T-cell (primary cell): ENCODE measurements around the gene MRTFA. TPM values are rescaled to one million over a fixed set of nuclear protein-coding genes. Genes with fewer than 3 reads are reported as not detected.

Experiments
- ATAC-seq, 4 experiments: fragments of 200-7000 bp in 3 of 4; fragments of 150-1000 bp in 1 of 4; cut with Tn5 transposase; replicated peaks in 1 of 4; 1 replicate in 3 of 4; 2 replicates in 1 of 4; pipeline ENCODE4 v1.10.0; 2021; ENCODE audit warnings: moderate library complexity in 3 of 4, mild to moderate bottlenecking in 2 of 4, moderate number of reproducible peaks in 1 of 4
- CTCF ChIA-PET, 2 donors: fragments of 300-600 bp; sonication (Branson Sonifier 250); formaldehyde crosslinking; loops; one replicate each; lab custom pipeline; 2022; ENCODE audit warnings: antibody characterized with exemption in 2 of 2; lab: Charles Lee
- POLR2A ChIA-PET, 2 donors: fragments of 300-600 bp; sonication (Branson Sonifier 250); formaldehyde crosslinking; loops; one replicate each; lab custom pipeline; 2022; ENCODE audit warnings: antibody characterized with exemption in 2 of 2; lab: Charles Lee
- DNase-seq, 35 experiments: peaks; one replicate each; pipeline versions ENCODE4 v3.0.0 to v3.0.0-alpha.2; 2013 to 2023
- H3K27ac ChIP-seq: one replicate; pipeline ENCODE4 v1.5.1; 2013; ENCODE audit warnings: low read length
- H3K27me3 ChIP-seq, 2 experiments: replicated peaks in 1 of 2; 1 replicate in 1 of 2; 2 replicates in 1 of 2; pipeline versions ENCODE4 v1.6.1 to v1.7.0; 2013; ENCODE audit warnings: low read length in 1 of 2, mixed read lengths in 1 of 2; ENCODE audit not compliant: control insufficient read depth in 2 of 2, insufficient read depth in 2 of 2; ENCODE audit errors: extremely low read depth in 1 of 2
- H3K36me3 ChIP-seq, 2 donors: 1 replicate in 1 of 2; 2 replicates in 1 of 2; pipeline versions ENCODE4 v1.6.1 to v1.7.0; 2013; ENCODE audit warnings: low read length in 1 of 2; ENCODE audit not compliant: control insufficient read depth in 2 of 2, insufficient read depth in 1 of 2; ENCODE audit errors: extremely low read depth in 1 of 2
- H3K4me1 ChIP-seq, 2 experiments: 1 replicate in 1 of 2; 2 replicates in 1 of 2; pipeline versions ENCODE4 v1.6.1 to v1.7.0; 2013; ENCODE audit warnings: low read length in 2 of 2, mixed read lengths in 1 of 2; ENCODE audit not compliant: insufficient read depth in 2 of 2, control insufficient read depth in 1 of 2; ENCODE audit errors: extremely low read depth in 1 of 2
- H3K4me3 ChIP-seq, 2 donors: 1 replicate in 1 of 2; 2 replicates in 1 of 2; pipeline versions ENCODE4 v1.5.1 to v1.7.0; 2013; ENCODE audit warnings: mild to moderate bottlenecking in 2 of 2, low read length in 1 of 2, moderate library complexity in 1 of 2; ENCODE audit not compliant: control insufficient read depth in 1 of 2; ENCODE audit errors: extremely low read depth in 1 of 2
- H3K9me3 ChIP-seq: 2 replicates; pipeline ENCODE4 v1.7.0; 2013
- H3K27ac Mint-ChIP-seq, 2 donors: one replicate each; pipeline ENCODE4 v1.8.0; 2020 to 2021; ENCODE audit warnings: mild to moderate bottlenecking in 2 of 2, mixed read lengths in 2 of 2
- H3K27me3 Mint-ChIP-seq, 2 donors: one replicate each; pipeline ENCODE4 v1.8.0; 2021 to 2022; ENCODE audit warnings: mixed read lengths in 2 of 2
- H3K36me3 Mint-ChIP-seq: one replicate; pipeline ENCODE4 v1.8.0; 2021; ENCODE audit warnings: mixed read lengths
- H3K4me1 Mint-ChIP-seq, 3 donors: one replicate each; pipeline ENCODE4 v1.8.0; 2020 to 2022; ENCODE audit warnings: mixed read lengths in 3 of 3, mild to moderate bottlenecking in 1 of 3
- H3K4me3 Mint-ChIP-seq, 3 donors: one replicate each; pipeline ENCODE4 v1.8.0; 2020 to 2022; ENCODE audit warnings: mild to moderate bottlenecking in 3 of 3, mixed read lengths in 3 of 3, moderate library complexity in 3 of 3
- H3K9me3 Mint-ChIP-seq, 3 donors: one replicate each; pipeline ENCODE4 v1.8.0; 2020 to 2022; ENCODE audit warnings: mixed read lengths in 3 of 3
- WGBS: methylation state at CpG from one replicate; pipeline ENCODE4 v1.1.5; 2013; ENCODE audit warnings: missing lambda C conversion rate; ENCODE audit not compliant: insufficient coverage; 5-methylcytosine and 5-hydroxymethylcytosine counted together
- total RNA-seq, 35 experiments: library from RNA in 6 of 35; stranded (reverse) in 6 of 35; fragments of 120-200 nt in 1 of 35; gene quantifications; one replicate each; pipeline versions ENCODE4 v1.2.1 to v1.2.4 and lab custom pipeline; 2013 to 2026

Gene MRTFA
- total RNA-seq, 5 donors from 2014 or later (not counting 1 experiment from before 2014, with no cell fraction given) = 81.9 to 118 (median 114) TPM

DNA sequence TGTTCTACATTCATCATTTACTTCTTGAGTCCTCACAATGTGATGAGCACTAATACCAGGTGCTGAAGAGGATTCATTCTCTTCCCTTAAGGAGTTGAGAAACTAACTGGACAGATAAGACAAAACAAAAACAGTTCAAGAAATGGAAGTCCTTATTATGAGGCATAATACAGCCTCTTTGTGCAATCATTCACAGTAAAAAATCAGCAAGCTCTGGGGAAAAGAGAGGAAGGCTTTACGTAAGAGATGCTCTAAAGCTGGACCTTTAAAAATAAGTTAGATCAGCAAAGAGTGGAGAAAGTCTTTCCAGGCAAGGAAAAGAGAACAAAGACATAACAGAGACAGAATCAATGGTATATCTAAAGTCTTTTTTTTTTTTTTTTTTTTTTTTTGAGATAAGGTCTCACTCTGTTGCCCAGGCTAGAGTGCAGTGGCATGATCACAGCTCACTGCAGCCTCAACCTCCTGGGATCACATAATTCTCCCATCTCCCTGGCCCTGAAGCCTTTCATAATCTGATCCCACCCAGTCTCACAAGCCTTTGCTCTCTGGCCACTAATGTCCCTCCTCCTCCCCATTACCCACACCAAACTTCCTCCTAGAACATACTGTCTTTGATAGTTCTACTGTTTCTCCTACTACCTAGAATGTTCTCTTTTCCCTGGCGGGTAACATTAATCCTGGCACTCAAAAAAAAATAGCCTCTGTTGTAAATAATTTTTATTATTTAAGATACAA, 40.9 kb downstream of the MRTFA start:
- Mint-ChIP-seq H3K27ac (no peak overlapping the region), H3K27me3 (no peaks in the 10 kb centered on the region), H3K4me1 (peaks cover 48 to 65% (median 50%) of the 10 kb centered on the region in 3 donors), H3K36me3 (no peaks in the 10 kb centered on the region), H3K4me3 (no peak overlapping the region), H3K9me3 (no peaks in the 10 kb centered on the region)
- Histone ChIP-seq H3K36me3 (no peaks in the 10 kb centered on the region), H3K27me3 (no peaks in the 10 kb centered on the region), H3K27ac (no peak overlapping the region), H3K4me3 (no peak overlapping the region), H3K4me1 (peaks cover 2 to 10% of the 10 kb centered on the region in 2 experiments), H3K9me3 (no peaks in the 10 kb centered on the region)
- WGBS = no CpG with 5 or more reads among the region's 2 CpGs
- ChIA-PET POLR2A (interaction anchor here in 1 of 2 donors (0.7 kb wide), 2 partner anchors 9 to 50 kb away, joined by 7 to 8 read pairs; no protein-coding TSS in a partner anchor), CTCF (no interaction called here)
- ATAC-seq = no peak
- DNase-seq = no peak

DNA sequence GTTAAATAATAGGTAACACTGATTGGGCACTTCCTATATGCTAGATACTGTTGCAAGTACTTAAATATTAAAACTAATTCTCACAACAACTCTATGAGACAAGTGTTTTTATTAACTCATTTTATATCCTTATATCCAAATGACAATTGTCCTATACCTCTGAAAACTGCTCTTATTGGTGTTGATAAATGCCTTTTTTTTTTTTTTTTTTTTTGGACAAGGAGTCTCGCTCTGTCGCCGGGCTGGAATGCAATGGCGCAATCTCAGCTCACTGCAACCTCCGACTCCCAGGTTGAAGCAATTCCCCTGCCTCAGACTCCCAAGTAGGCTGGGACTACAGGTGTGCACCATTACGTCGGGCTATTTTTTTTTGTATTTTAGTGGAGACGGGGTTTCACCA, 41.6 kb downstream of the MRTFA start:
- DNase-seq (no peak), ATAC-seq (no peak)
- H3K27ac Mint-ChIP-seq = no peak overlapping the region
- CTCF ChIA-PET = interaction anchor here in 1 of 2 donors (0.6 kb wide), 1 partner anchor 13 kb away, joined by 3 read pairs; no protein-coding TSS in a partner anchor
- H3K4me3 ChIP-seq = no peak overlapping the region
- POLR2A ChIA-PET = interaction anchor here in 1 of 2 donors (0.7 kb wide), 2 partner anchors 8 to 49 kb away, joined by 7 to 8 read pairs; no protein-coding TSS in a partner anchor
- no peaks in the 10 kb centered on the region for H3K36me3 ChIP-seq
- 96% methylated on average over 4 of the region's 8 CpGs for WGBS
- no peaks in the 10 kb centered on the region for H3K9me3 ChIP-seq
- no peaks in the 10 kb centered on the region for H3K27me3 ChIP-seq
- H3K27ac ChIP-seq = no peak overlapping the region
- H3K36me3 Mint-ChIP-seq = no peaks in the 10 kb centered on the region
- H3K4me3 Mint-ChIP-seq = no peak overlapping the region
- H3K4me1 ChIP-seq = peaks cover 2 to 10% of the 10 kb centered on the region in 2 experiments
- H3K9me3 Mint-ChIP-seq = no peaks in the 10 kb centered on the region
- H3K27me3 Mint-ChIP-seq = no peaks in the 10 kb centered on the region
- H3K4me1 Mint-ChIP-seq = peaks cover 43 to 57% (median 45%) of the 10 kb centered on the region in 3 donors

DNA sequence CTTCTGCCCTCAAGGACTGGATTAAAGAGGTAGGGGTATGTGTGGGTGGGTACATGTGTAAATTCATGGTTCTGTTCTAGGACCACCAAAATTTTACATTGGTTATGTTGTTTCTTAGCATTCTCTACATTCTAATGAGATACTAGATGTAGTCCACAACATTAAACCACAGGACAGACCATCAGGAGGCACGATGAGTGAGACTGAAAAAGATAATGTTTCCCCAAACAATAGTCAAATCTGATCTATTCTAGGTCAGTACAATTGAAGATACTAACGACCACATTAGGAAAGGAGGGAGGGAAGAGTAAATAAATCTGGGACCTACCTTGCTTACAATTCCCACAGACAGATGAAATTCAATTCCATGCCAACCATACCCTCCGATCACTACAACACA, 42.2 kb downstream of the MRTFA start:
- POLR2A ChIA-PET = interaction anchor here in 1 of 2 donors (0.6 kb wide), 2 partner anchors 10 to 42 kb away, joined by 3 read pairs; partner anchors contain the start of gene MRTFA
- WGBS = no CpG with 5 or more reads among the region's 3 CpGs
- H3K9me3 Mint-ChIP-seq = no peaks in the 10 kb centered on the region

DNA sequence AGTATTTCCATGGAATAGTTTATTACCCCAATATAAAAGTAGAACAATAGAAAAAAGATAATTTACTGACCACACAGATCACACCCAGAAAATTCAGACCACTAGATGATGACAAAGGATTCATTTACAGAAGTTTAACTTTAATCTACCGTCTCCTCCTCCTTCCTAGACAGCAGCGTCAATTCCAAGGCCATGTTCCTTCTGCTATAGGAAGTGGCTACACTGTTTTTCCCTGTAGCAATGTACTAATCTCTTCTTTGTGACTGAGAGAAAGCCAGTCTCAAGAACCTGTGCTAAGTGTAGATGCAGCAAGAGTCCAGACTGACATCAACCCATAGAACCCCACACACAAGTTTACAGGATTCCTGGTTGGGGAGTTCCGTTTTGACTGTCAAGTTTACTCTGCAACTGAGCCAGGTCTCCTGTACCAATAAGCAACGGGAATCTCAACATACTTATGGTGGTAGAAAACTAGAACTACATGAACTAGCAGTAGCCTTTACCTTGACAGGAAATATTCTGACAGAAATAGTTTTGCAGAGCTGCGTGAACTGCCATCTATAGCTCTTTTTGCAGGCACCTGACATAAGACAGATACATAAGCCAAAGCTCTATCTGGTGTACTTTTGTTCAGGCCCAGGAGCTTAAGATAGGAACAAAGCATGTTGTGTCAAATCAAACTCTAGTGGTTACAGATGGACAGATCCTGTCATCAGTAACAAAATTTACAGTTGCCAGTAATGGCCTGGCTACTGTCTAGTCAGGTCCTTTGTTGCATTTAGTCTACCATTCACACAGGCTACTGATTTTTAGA, 42.9 kb downstream of the MRTFA start:
- no peak overlapping the region for H3K4me3 Mint-ChIP-seq
- H3K4me1 ChIP-seq = peaks cover 2 to 10% of the 10 kb centered on the region in 2 experiments
- POLR2A ChIA-PET = interaction anchor here (0.5 to 0.6 kb wide), 3 partner anchors 9 to 132 kb away, joined by 3 to 12 read pairs (median 3); partner anchors contain the start of gene MRTFA (in 1 of the 2)
- no peaks in the 10 kb centered on the region for H3K9me3 ChIP-seq
- no peaks in the 10 kb centered on the region for H3K36me3 ChIP-seq
- CTCF ChIA-PET = interaction anchor here in 1 of 2 donors (0.6 kb wide), 1 partner anchor 329 kb away, joined by 4 read pairs; no protein-coding TSS in a partner anchor
- H3K27me3 ChIP-seq = no peaks in the 10 kb centered on the region
- ATAC-seq (peak in 1 of 4 experiments; percentile 50), DNase-seq (peak in 1 of 35 experiments; percentile 5)
- H3K27me3 Mint-ChIP-seq = no peaks in the 10 kb centered on the region
- no peak overlapping the region for H3K27ac Mint-ChIP-seq
- H3K4me3 ChIP-seq = no peak overlapping the region
- WGBS = no CpG with 5 or more reads among the region's 5 CpGs
- H3K27ac ChIP-seq = no peak overlapping the region
- no peaks in the 10 kb centered on the region for H3K9me3 Mint-ChIP-seq
- no peaks in the 10 kb centered on the region for H3K36me3 Mint-ChIP-seq
- H3K4me1 Mint-ChIP-seq = peaks cover 41 to 51% (median 42%) of the 10 kb centered on the region in 3 donors

More for the DNA sequence above, 42.2 kb downstream of the MRTFA start:
- no peak for ATAC-seq
- Mint-ChIP-seq H3K4me3 (no peak overlapping the region), H3K36me3 (no peaks in the 10 kb centered on the region), H3K27me3 (no peaks in the 10 kb centered on the region), H3K4me1 (peaks cover 42 to 52% (median 43%) of the 10 kb centered on the region in 3 donors), H3K27ac (peak overlapping the region in 1 of 2 donors; percentile 55)
- Histone ChIP-seq H3K4me3 (no peak overlapping the region), H3K9me3 (no peaks in the 10 kb centered on the region), H3K27me3 (no peaks in the 10 kb centered on the region), H3K27ac (no peak overlapping the region), H3K36me3 (no peaks in the 10 kb centered on the region), H3K4me1 (peaks cover 2 to 10% of the 10 kb centered on the region in 2 experiments)
- DNase-seq = no peak
- CTCF ChIA-PET = interaction anchor here in 1 of 2 donors (0.6 kb wide), 2 partner anchors 12 to 329 kb away, joined by 3 to 4 read pairs; no protein-coding TSS in a partner anchor

DNA sequence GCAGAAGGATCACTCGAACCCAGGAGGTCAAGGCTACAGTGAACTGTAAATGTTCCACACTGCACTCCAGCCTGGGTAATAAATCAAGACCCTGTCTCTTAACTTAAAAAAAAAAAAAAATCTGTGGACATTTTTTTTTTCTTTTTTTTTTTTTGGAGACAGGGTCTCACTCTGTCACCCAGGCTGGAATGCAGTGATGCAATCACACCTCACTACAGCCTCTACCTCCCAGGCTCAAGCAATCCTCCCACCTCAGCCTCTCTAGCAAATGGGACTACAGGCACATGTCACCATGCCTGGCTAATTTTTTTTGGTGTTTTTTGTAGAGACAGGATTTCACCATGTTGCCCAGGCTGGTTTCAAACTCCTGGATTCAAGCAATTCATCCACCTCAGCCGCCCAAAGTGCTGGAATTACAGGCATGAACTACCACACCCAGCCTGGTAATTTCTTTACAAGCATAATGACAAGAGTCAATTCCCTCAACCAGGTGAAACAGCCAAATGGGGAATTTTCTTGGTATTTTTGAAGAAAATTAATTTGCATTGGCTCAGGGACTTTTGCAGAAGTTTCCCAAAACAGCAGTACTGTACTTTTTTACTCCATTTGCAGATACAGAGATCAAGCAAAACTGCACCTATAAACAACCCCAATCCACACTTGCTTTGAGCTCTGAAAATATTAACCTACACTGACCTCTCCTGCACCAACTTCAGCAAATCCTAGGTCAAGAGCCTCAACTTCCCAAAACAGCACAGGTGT, 44.0 kb downstream of the MRTFA start:
- Histone ChIP-seq H3K4me3 (no peak overlapping the region), H3K4me1 (peaks cover 2 to 10% of the 10 kb centered on the region in 2 experiments), H3K27me3 (no peaks in the 10 kb centered on the region), H3K9me3 (no peaks in the 10 kb centered on the region), H3K27ac (no peak overlapping the region), H3K36me3 (no peaks in the 10 kb centered on the region)
- no CpG with 5 or more reads among the region's 2 CpGs for WGBS
- CTCF ChIA-PET = interaction anchor here in 1 of 2 donors (0.8 kb wide), 1 partner anchor 1226 kb away, joined by 4 read pairs; no protein-coding TSS in a partner anchor
- Mint-ChIP-seq H3K4me3 (no peak overlapping the region), H3K36me3 (peaks cover 7% of the 10 kb centered on the region), H3K4me1 (peaks cover 36 to 47% (median 40%) of the 10 kb centered on the region in 3 donors), H3K9me3 (no peaks in the 10 kb centered on the region), H3K27me3 (no peaks in the 10 kb centered on the region), H3K27ac (no peak overlapping the region)
- DNase-seq (no peak), ATAC-seq (no peak)
- POLR2A ChIA-PET = interaction anchor here (0.5 to 0.6 kb wide), 3 partner anchors 30 to 1095 kb away, joined by 4 to 6 read pairs (median 5); no protein-coding TSS in a partner anchor
